Parathyroid adenoma (tissue), 2 donors: ENCODE measurements around the gene SMYD4.

Experiments used
- H2AFZ ChIP-seq: fragments of 300-600 bp; sonication (generic); one replicate; pipeline ENCODE4 v1.7.0; 2017; ENCODE audit warnings: antibody characterized with exemption, mild to moderate bottlenecking
- H3K27ac ChIP-seq: fragments of 300-600 bp; sonication (generic); one replicate; pipeline ENCODE4 v1.7.0; 2017
- H3K27me3 ChIP-seq: fragments of 300-600 bp; sonication (generic); one replicate; pipeline ENCODE4 v1.7.0; 2017; ENCODE audit warnings: low read length; ENCODE audit not compliant: control insufficient read depth, insufficient read depth
- H3K36me3 ChIP-seq: fragments of 300-600 bp; sonication (generic); one replicate; pipeline ENCODE4 v1.7.0; 2017; ENCODE audit warnings: low read length; ENCODE audit not compliant: control insufficient read depth, insufficient read depth
- H3K4me1 ChIP-seq: fragments of 300-600 bp; sonication (generic); one replicate; pipeline ENCODE4 v1.7.0; 2017; ENCODE audit warnings: control low read depth
- H3K4me2 ChIP-seq: fragments of 300-600 bp; sonication (generic); one replicate; pipeline ENCODE4 v1.7.0; 2017; ENCODE audit warnings: low read length
- H3K4me3 ChIP-seq: fragments of 300-600 bp; sonication (generic); one replicate; pipeline ENCODE4 v1.7.0; 2017; ENCODE audit warnings: low read depth, low read length
- H3K79me2 ChIP-seq: fragments of 300-600 bp; sonication (generic); one replicate; pipeline ENCODE4 v1.7.0; 2017; ENCODE audit warnings: control low read depth
- H3K9ac ChIP-seq: fragments of 300-600 bp; sonication (generic); one replicate; pipeline ENCODE4 v1.7.0; 2017; ENCODE audit warnings: mild to moderate bottlenecking
- H3K9me3 ChIP-seq: fragments of 300-600 bp; sonication (generic); one replicate; pipeline ENCODE4 v1.7.0; 2017; ENCODE audit warnings: low read length; ENCODE audit not compliant: control insufficient read depth
- CTCF ChIP-seq: fragments of 300-600 bp; sonication (generic); IDR thresholded peaks from one replicate; pipeline ENCODE4 v1.7.0; 2017; ENCODE audit warnings: antibody characterized with exemption, mild to moderate bottlenecking
- donor health status: primary hyperparathyroidism.

SMYD4 gene

GRCh38 chr17:1797323-1797722, 32.4 kb downstream of the SMYD4 start:
- Histone ChIP-seq H3K4me3 (no peak overlapping the region), H2AFZ (no peak overlapping the region), H3K36me3 (no peaks in the 10 kb centered on the region), H3K9ac (no peak overlapping the region), H3K4me1 (no peaks in the 10 kb centered on the region), H3K9me3 (no peaks in the 10 kb centered on the region), H3K4me2 (no peak overlapping the region), H3K79me2 (no peaks in the 10 kb centered on the region), H3K27ac (no peak overlapping the region), H3K27me3 (no peaks in the 10 kb centered on the region)
- TF ChIP-seq CTCF: no peak

- no peaks in the 10 kb centered on the region for H3K79me2 ChIP-seq
- no peak overlapping the region for H2AFZ ChIP-seq
- no peak overlapping the region for H3K9ac ChIP-seq
- no peaks in the 10 kb centered on the region for H3K27me3 ChIP-seq
- no peak for TF ChIP-seq CTCF
- no peaks in the 10 kb centered on the region for H3K4me1 ChIP-seq
- no peaks in the 10 kb centered on the region for H3K9me3 ChIP-seq
- H3K4me2 ChIP-seq: no peak overlapping the region
- no peaks in the 10 kb centered on the region for H3K36me3 ChIP-seq
- no peak overlapping the region for H3K4me3 ChIP-seq
- H3K27ac ChIP-seq: no peak overlapping the region
Observed at GRCh38 chr17:1796800-1797199, 32.9 kb downstream of the SMYD4 start.

- no peaks in the 10 kb centered on the region for H3K27me3 ChIP-seq
- H2AFZ ChIP-seq: no peak overlapping the region
- H3K4me1 ChIP-seq: no peaks in the 10 kb centered on the region
- TF ChIP-seq CTCF: no peak
- no peak overlapping the region for H3K9ac ChIP-seq
- no peaks in the 10 kb centered on the region for H3K9me3 ChIP-seq
- no peak overlapping the region for H3K4me3 ChIP-seq
- H3K36me3 ChIP-seq: no peaks in the 10 kb centered on the region
- no peak overlapping the region for H3K27ac ChIP-seq
- no peaks in the 10 kb centered on the region for H3K79me2 ChIP-seq
- no peak overlapping the region for H3K4me2 ChIP-seq
Observed at GRCh38 chr17:1793447-1793806, 36.3 kb downstream of the SMYD4 start.

GRCh38 chr17:1792495-1793446, 36.9 kb downstream of the SMYD4 start:
- H3K4me2 ChIP-seq: no peak overlapping the region

More at GRCh38 chr17:1792495-1793446, 36.9 kb downstream of the SMYD4 start:
- no peak overlapping the region for H3K27ac ChIP-seq
- no peaks in the 10 kb centered on the region for H3K36me3 ChIP-seq
- H3K9me3 ChIP-seq: no peaks in the 10 kb centered on the region
- H2AFZ ChIP-seq: no peak overlapping the region
- no peaks in the 10 kb centered on the region for H3K27me3 ChIP-seq
- TF ChIP-seq CTCF: no peak
- H3K9ac ChIP-seq: no peak overlapping the region
- H3K4me1 ChIP-seq: no peaks in the 10 kb centered on the region
- no peaks in the 10 kb centered on the region for H3K79me2 ChIP-seq
- H3K4me3 ChIP-seq: no peak overlapping the region
